ENCODE measurements around the gene CEMIP2.

- no peak for TF ChIP-seq EZH2 (IDR thresholded peaks at IDR 0.05; ENCODE audit: insufficient read depth, low read length)
- TF ChIP-seq, protein P1, sequence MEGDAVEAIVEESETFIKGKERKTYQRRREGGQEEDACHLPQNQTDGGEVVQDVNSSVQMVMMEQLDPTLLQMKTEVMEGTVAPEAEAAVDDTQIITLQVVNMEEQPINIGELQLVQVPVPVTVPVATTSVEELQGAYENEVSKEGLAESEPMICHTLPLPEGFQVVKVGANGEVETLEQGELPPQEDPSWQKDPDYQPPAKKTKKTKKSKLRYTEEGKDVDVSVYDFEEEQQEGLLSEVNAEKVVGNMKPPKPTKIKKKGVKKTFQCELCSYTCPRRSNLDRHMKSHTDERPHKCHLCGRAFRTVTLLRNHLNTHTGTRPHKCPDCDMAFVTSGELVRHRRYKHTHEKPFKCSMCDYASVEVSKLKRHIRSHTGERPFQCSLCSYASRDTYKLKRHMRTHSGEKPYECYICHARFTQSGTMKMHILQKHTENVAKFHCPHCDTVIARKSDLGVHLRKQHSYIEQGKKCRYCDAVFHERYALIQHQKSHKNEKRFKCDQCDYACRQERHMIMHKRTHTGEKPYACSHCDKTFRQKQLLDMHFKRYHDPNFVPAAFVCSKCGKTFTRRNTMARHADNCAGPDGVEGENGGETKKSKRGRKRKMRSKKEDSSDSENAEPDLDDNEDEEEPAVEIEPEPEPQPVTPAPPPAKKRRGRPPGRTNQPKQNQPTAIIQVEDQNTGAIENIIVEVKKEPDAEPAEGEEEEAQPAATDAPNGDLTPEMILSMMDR (IDR thresholded peaks at IDR 0.05; ENCODE audit: insufficient read depth, low read depth, low read length): no peak
These were observed 48.7 kb upstream of the CEMIP2 start for GRCh38 chr9:71816916-71817451.

Data from astrocyte (in vitro differentiated cells and primary cell).